HG02938 (cell line): ENCODE measurements around the gene ANKRA2.

Source experiments
- ATAC-seq: cut with Tn5 transposase; IDR thresholded peaks from one replicate; pipeline ENCODE4 v1.9.1; 2021; ENCODE audit warnings: mild to moderate bottlenecking, moderate library complexity; ENCODE audit not compliant: unreplicated experiment

The ANKRA2 gene

GRCh38 chr5:73565139-73565968 is at the start of gene ANKRA2, which contains the start of gene UTP15:
Gene ANKRA2 (minus strand): TSS chr5:73565639. CDS start chr5:73562881, 2,758 bp downstream.
Gene UTP15 (plus strand): TSS chr5:73565743. CDS start chr5:73567345, 1,602 bp downstream.
- ATAC-seq = peak; percentile 96

GRCh38 chr5:73615085-73615484 is 49.6 kb upstream of the ANKRA2 start:
- ATAC-seq = no peak

GRCh38 chr5:73612799-73613198 is 47.4 kb upstream of the ANKRA2 start:
- no peak for ATAC-seq

GRCh38 chr5:73607228-73607627 is 41.8 kb upstream of the ANKRA2 start:
- no peak for ATAC-seq

- no peak for ATAC-seq
These were observed 40.8 kb upstream of the ANKRA2 start for GRCh38 chr5:73606206-73606753.

- no peak for ATAC-seq
These were observed 40.0 kb upstream of the ANKRA2 start for GRCh38 chr5:73605223-73606087.

GRCh38 chr5:73603998-73604397 is 38.6 kb upstream of the ANKRA2 start:
- no peak for ATAC-seq

- ATAC-seq = no peak
These were observed 33.9 kb upstream of the ANKRA2 start for GRCh38 chr5:73599380-73599779.

- no peak for ATAC-seq
These were observed 31.4 kb upstream of the ANKRA2 start for GRCh38 chr5:73596705-73597328.

- no peak for ATAC-seq
These were observed 27.1 kb upstream of the ANKRA2 start for GRCh38 chr5:73592551-73592950.

- no peak for ATAC-seq
These were observed 26.5 kb upstream of the ANKRA2 start for GRCh38 chr5:73591698-73592501.

- peak; percentile 49 for ATAC-seq
These were observed 25.8 kb upstream of the ANKRA2 start for GRCh38 chr5:73591102-73591695.

- peak; percentile 78 for ATAC-seq
These were observed 22.5 kb upstream of the ANKRA2 start for GRCh38 chr5:73587923-73588322.

- ATAC-seq = no peak
These were observed 17.1 kb upstream of the ANKRA2 start for GRCh38 chr5:73582285-73583145.

- peak; percentile 35 for ATAC-seq
These were observed 619 bp upstream of the ANKRA2 start for GRCh38 chr5:73565969-73566547.

GRCh38 chr5:73564675-73565074 is 764 bp downstream of the ANKRA2 start:
- no peak for ATAC-seq

GRCh38 chr5:73564018-73564417 is 1.4 kb downstream of the ANKRA2 start:
- ATAC-seq = no peak

GRCh38 chr5:73558950-73559349 is 6.5 kb downstream of the ANKRA2 start:
- no peak for ATAC-seq
